Measurements from ENCODE around the gene ITFG2. TPM values are rescaled to one million over a fixed set of nuclear protein-coding genes. Genes with fewer than 3 reads are reported as not detected.

The ITFG2 gene
- total and polyA plus RNA-seq, 10 of the 15 experiments (the other 5 are each of a cell fraction or from before 2014, with no cell fraction given): 21.2 to 39.5 (median 25.9) TPM

- Histone ChIP-seq H3K4me1 (ENCODE audit: control insufficient read depth, insufficient read depth, low read length) (no peaks in the 10 kb centered on the region), H3K36me3 (ENCODE audit: control insufficient read depth in 2 of 2, insufficient read depth in 2 of 2, low read length in 1 of 2) (no peaks in the 10 kb centered on the region), H4K20me1 (ENCODE audit: control insufficient read depth, insufficient read depth) (no peaks in the 10 kb centered on the region), H3K27me3 (replicated peaks in 1 of 2; ENCODE audit: control insufficient read depth in 2 of 2, insufficient read depth in 2 of 2, low read length in 1 of 2) (no peaks in the 10 kb centered on the region), H3K9ac (ENCODE audit: control insufficient read depth, insufficient read depth, low read length) (peak overlapping the region; percentile 57; the same call in 1 of the 2 replicates), H3K4me3 (peak overlapping the region; percentile 74), H2AFZ (ENCODE audit: control insufficient read depth, low read depth, low read length) (peak overlapping the region; percentile 71), H3K4me2 (ENCODE audit: control insufficient read depth, insufficient read depth) (peak overlapping the region; percentile 83), H3K27ac (ENCODE audit: control insufficient read depth, insufficient read depth) (peak overlapping the region; percentile 72), H3K79me2 (ENCODE audit: control insufficient read depth, insufficient read depth, low read length) (peaks cover 18% of the 10 kb centered on the region), H3K9me3 (replicated peaks; ENCODE audit: control insufficient read depth, insufficient read depth, low read length) (no peaks in the 10 kb centered on the region)
- in situ Hi-C loops (cut with MboI) (no loop called here), intact Hi-C loops (cut with micrococcal nuclease; ENCODE audit: unreplicated experiment) (loop anchor here (1.0 to 2.0 kb wide), 2 partner anchors 16 to 65 kb away; partner anchors contain the start of genes FOXM1 and RHNO1)
- ATAC-seq (no peak), FAIRE-seq (no peak), DNase-seq (ENCODE audit: low read depth, low spot score) (no peak)
- POLR2A ChIA-PET: interaction anchor here (1.5 to 1.7 kb wide), 2 partner anchors 15 to 17 kb away, joined by 4 to 6 read pairs; partner anchors contain the start of gene FKBP4
- RAD21 ChIA-PET (ENCODE audit: unreplicated experiment): interaction anchor here (1.0 kb wide), 1 partner anchor 17 kb away, joined by 3 read pairs; the partner anchor contains the start of gene FKBP4
- TSS peak; percentile 81 for BruUV-seq (replicated peaks)
- TF ChIP-seq TBL1XR1 (IDR thresholded peaks at IDR 0.05; ENCODE audit: low read depth, low read length) (no peak), MEF2A (IDR thresholded peaks at IDR 0.05; ENCODE audit: insufficient read depth, low read depth, low read length) (no peak), PBX3 (IDR thresholded peaks at IDR 0.05; ENCODE audit: insufficient replicate concordance, low read depth, low read length) (no peak), SMAD5 (IDR thresholded peaks at IDR 0.05; ENCODE audit: low read depth) (no peak), HDAC2 (IDR thresholded peaks at IDR 0.05) (no peak), NR2F1 (conservative IDR thresholded peaks at IDR 0.05) (no peak), EED (IDR thresholded peaks at IDR 0.05; ENCODE audit: low read depth) (no peak), BMI1 (IDR thresholded peaks at IDR 0.05; ENCODE audit: borderline replicate concordance) (no peak)
- CTCF ChIA-PET: interaction anchor here (0.7 to 3.9 kb wide), 3 partner anchors 13 to 17 kb away, joined by 3 to 25 read pairs (median 17); partner anchors contain the start of gene FKBP4
- SMC1A ChIA-PET (ENCODE audit: uncharacterized antibody, unreplicated experiment): no interaction called here
- WGBS (ENCODE audit: insufficient coverage, insufficient replicate concordance, low lambda C conversion rate, missing lambda C conversion rate): 53% methylated on average over 5 of the region's 5 CpGs
Measured at GRCh38 chr12:2811801-2812200, 667 bp upstream of the ITFG2 start.

Measured in GM12878 (cell line).